Measurements from ENCODE around the gene TCAF2. TPM values are rescaled to one million over a fixed set of nuclear protein-coding genes. Genes with fewer than 3 reads are reported as not detected.
"Not testable (repeated sequence)": the region's sequence is repeated elsewhere in the genome, so short reads cannot be mapped to it uniquely, and the experiment has no call there.

The TCAF2 gene
- total RNA-seq, 2 donors from 2014 or later, result 73.1 to 106 TPM

GRCh38 chr7:143635364-143636240 lies 14.8 kb downstream of the TCAF2 start:
- peak; percentile 65 for ATAC-seq (replicated peaks)

GRCh38 chr7:143639372-143639771 lies 18.6 kb downstream of the TCAF2 start:
- H3K4me3 Mint-ChIP-seq; H3K4me1 Mint-ChIP-seq; H3K36me3 Mint-ChIP-seq (ENCODE audit: low read depth); H3K27me3 Mint-ChIP-seq; H3K9me3 Mint-ChIP-seq; H3K27ac Mint-ChIP-seq: not testable (repeated sequence)
- peak; percentile 9 for ATAC-seq (replicated peaks)

More at GRCh38 chr7:143635364-143636240, 14.8 kb downstream of the TCAF2 start:
- not testable (repeated sequence) for H3K36me3 Mint-ChIP-seq (ENCODE audit: low read depth); H3K9me3 Mint-ChIP-seq; H3K27me3 Mint-ChIP-seq; H3K4me3 Mint-ChIP-seq; H3K4me1 Mint-ChIP-seq; H3K27ac Mint-ChIP-seq

- not testable (repeated sequence) for H3K36me3 Mint-ChIP-seq (ENCODE audit: low read depth); H3K4me3 Mint-ChIP-seq; ATAC-seq (replicated peaks); H3K27me3 Mint-ChIP-seq; H3K4me1 Mint-ChIP-seq; H3K27ac Mint-ChIP-seq; H3K9me3 Mint-ChIP-seq
These were observed 19.9 kb downstream of the TCAF2 start for GRCh38 chr7:143640528-143641189.

- not testable (repeated sequence) for H3K36me3 Mint-ChIP-seq (ENCODE audit: low read depth); H3K4me1 Mint-ChIP-seq; H3K27me3 Mint-ChIP-seq; ATAC-seq (replicated peaks); H3K9me3 Mint-ChIP-seq; H3K4me3 Mint-ChIP-seq; H3K27ac Mint-ChIP-seq
These were observed 25.8 kb downstream of the TCAF2 start for GRCh38 chr7:143646598-143646997.

GRCh38 chr7:143649902-143650301 lies 29.1 kb downstream of the TCAF2 start:
- not testable (repeated sequence) for H3K9me3 Mint-ChIP-seq; ATAC-seq (replicated peaks); H3K27ac Mint-ChIP-seq; H3K4me3 Mint-ChIP-seq; H3K36me3 Mint-ChIP-seq (ENCODE audit: low read depth); H3K4me1 Mint-ChIP-seq; H3K27me3 Mint-ChIP-seq

- ATAC-seq (replicated peaks); H3K27me3 Mint-ChIP-seq; H3K36me3 Mint-ChIP-seq (ENCODE audit: low read depth); H3K4me1 Mint-ChIP-seq; H3K27ac Mint-ChIP-seq; H3K9me3 Mint-ChIP-seq; H3K4me3 Mint-ChIP-seq: not testable (repeated sequence)
These were observed 29.7 kb downstream of the TCAF2 start for GRCh38 chr7:143650447-143650846.

Other genes starting within 250 kb of the TCAF2 start
- gene ZYX, start 239.6 kb upstream of the TCAF2 start, total RNA-seq, result 100 to 1,000 TPM; 116 to 146 TPM
- 1 to 10 TPM in 1 of 2 donors, under 1 TPM in 1; 0.65 to 1.8 TPM for gene EPHA1, start 212.1 kb upstream of the TCAF2 start, total RNA-seq
- gene TAS2R60, start 177.5 kb upstream of the TCAF2 start, total RNA-seq, result not detected
- not detected for gene TAS2R41, start 143.1 kb upstream of the TCAF2 start, total RNA-seq
- 1 to 10 TPM in 1 of 2 donors, under 1 TPM in 1; 0.56 to 2.7 TPM for gene CTAGE15, start 49.2 kb upstream of the TCAF2 start, total RNA-seq
- gene CTAGE6, start 136.7 kb downstream of the TCAF2 start, total RNA-seq, result 10 to 100 TPM in 1 of 2 donors, 1 to 10 TPM in 1; 2.3 to 10.0 TPM